Measurements from ENCODE around the gene BLVRA. TPM values are rescaled to one million over a fixed set of nuclear protein-coding genes. Genes with fewer than 3 reads are reported as not detected.

BLVRA gene
- total and polyA plus RNA-seq, 2 experiments from 2014 or later, result 21.0 to 34.2 TPM

DNA sequence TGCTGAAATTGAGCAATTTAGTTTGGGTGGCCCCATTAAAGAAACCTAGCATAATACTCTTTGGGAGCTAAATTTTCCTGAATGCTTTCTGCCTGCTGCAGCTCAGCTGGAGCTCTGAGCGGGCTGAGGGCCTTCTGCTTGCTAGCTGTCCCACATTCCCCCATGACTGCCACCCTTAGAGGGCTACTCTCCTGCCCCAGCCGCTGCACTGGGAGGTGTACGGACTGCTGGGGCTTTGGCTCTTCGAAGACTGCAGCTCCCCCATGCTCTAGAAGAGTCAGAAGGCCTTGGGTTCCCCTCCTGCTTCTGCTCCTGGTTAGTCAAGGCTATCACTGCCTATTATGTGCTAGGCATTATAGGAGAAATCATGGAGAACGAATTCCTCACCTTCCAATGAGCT is 31.5 kb downstream of the BLVRA start:
- H3K4me1 ChIP-seq (ENCODE audit: insufficient read depth), result no peaks in the 10 kb centered on the region
- TF ChIP-seq, protein P1, sequence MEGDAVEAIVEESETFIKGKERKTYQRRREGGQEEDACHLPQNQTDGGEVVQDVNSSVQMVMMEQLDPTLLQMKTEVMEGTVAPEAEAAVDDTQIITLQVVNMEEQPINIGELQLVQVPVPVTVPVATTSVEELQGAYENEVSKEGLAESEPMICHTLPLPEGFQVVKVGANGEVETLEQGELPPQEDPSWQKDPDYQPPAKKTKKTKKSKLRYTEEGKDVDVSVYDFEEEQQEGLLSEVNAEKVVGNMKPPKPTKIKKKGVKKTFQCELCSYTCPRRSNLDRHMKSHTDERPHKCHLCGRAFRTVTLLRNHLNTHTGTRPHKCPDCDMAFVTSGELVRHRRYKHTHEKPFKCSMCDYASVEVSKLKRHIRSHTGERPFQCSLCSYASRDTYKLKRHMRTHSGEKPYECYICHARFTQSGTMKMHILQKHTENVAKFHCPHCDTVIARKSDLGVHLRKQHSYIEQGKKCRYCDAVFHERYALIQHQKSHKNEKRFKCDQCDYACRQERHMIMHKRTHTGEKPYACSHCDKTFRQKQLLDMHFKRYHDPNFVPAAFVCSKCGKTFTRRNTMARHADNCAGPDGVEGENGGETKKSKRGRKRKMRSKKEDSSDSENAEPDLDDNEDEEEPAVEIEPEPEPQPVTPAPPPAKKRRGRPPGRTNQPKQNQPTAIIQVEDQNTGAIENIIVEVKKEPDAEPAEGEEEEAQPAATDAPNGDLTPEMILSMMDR (IDR thresholded peaks at IDR 0.05; ENCODE audit: poor library complexity), result no peak
- no peak overlapping the region for H2AFZ ChIP-seq
- H3K27ac ChIP-seq, result no peak overlapping the region
- no peak for DNase-seq (ENCODE audit: low spot score)
- no peaks in the 10 kb centered on the region for H3K9me2 ChIP-seq (replicated peaks; ENCODE audit: insufficient read depth)
- H3K4me3 ChIP-seq, result no peak overlapping the region
- H3K9me3 ChIP-seq (ENCODE audit: low read depth), result no peaks in the 10 kb centered on the region
- no peaks in the 10 kb centered on the region for H4K20me1 ChIP-seq (ENCODE audit: insufficient read depth, poor library complexity, severe bottlenecking)
- H3K4me2 ChIP-seq, result no peak overlapping the region
- 93% methylated on average over 5 of the region's 5 CpGs for WGBS (ENCODE audit: low lambda C conversion rate, missing lambda C conversion rate)
- no peaks in the 10 kb centered on the region for H3K36me3 ChIP-seq (replicated peaks; ENCODE audit: insufficient read depth, low read depth)
- H3K79me2 ChIP-seq, result no peaks in the 10 kb centered on the region
- H3K27me3 ChIP-seq, result no peaks in the 10 kb centered on the region

DNA sequence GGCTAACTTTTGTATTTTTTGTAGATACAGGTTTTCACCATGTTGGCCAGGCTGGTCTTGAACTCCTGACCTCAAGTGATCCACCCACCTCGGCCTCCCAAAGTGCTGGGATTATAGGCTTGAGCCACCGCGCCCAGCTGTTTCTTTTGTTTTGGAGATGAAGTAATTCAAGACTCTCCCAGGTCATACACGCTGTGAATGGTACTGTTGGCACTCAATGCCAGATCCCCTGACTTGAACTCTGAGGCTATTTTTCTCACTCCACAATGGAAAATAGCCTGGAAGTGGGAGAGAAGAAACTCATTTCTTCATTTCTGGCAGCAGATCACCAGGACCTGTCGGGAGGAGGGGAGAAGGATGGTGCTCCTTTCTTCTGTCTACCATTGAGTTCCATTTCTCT is 32.4 kb downstream of the BLVRA start:
- H3K4me2 ChIP-seq, result no peak overlapping the region
- TF ChIP-seq EZH2phosphoT487 (IDR thresholded peaks at IDR 0.05; ENCODE audit: low read depth, severe bottlenecking, unreplicated experiment), result no peak
- TF ChIP-seq, protein P1 (IDR thresholded peaks at IDR 0.05; ENCODE audit: poor library complexity), result no peak
- TF ChIP-seq EZH2 (IDR thresholded peaks at IDR 0.05; ENCODE audit: borderline replicate concordance), result no peak
- H3K36me3 ChIP-seq (replicated peaks; ENCODE audit: insufficient read depth, low read depth), result no peaks in the 10 kb centered on the region
- H3K4me3 ChIP-seq, result no peak overlapping the region
- no peaks in the 10 kb centered on the region for H3K27me3 ChIP-seq
- H3K79me2 ChIP-seq, result no peaks in the 10 kb centered on the region
- no peaks in the 10 kb centered on the region for H3K4me1 ChIP-seq (ENCODE audit: insufficient read depth)
- no peak for DNase-seq (ENCODE audit: low spot score)
- H3K27ac ChIP-seq, result no peak overlapping the region
- H3K9me3 ChIP-seq (ENCODE audit: low read depth), result no peaks in the 10 kb centered on the region
- no peaks in the 10 kb centered on the region for H3K9me2 ChIP-seq (replicated peaks; ENCODE audit: insufficient read depth)
- H2AFZ ChIP-seq, result no peak overlapping the region
- no peaks in the 10 kb centered on the region for H4K20me1 ChIP-seq (ENCODE audit: insufficient read depth, poor library complexity, severe bottlenecking)
- WGBS (ENCODE audit: low lambda C conversion rate, missing lambda C conversion rate), result 88% methylated on average over 5 of the region's 5 CpGs

DNA sequence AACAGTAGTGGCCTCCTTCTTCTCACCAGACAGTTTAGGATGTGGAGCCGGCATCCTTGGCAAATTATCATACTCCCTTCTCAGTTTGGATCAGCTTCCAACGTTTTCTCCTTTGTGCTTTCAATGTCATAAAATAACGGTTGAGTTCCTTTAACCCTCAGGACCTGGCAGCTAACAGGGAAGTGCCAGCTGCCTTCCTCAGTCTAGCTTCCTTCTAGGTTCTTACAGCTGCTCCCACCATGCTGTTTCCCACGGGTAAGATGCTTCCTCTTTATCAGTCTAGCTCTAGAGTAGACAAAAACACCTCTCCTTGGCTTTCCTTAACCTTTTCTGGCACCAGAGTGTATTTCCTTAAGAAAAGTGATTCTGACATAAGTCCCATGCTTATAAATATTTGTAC is 33.2 kb downstream of the BLVRA start:
- H3K9me2 ChIP-seq (replicated peaks; ENCODE audit: insufficient read depth), result no peaks in the 10 kb centered on the region
- TF ChIP-seq, protein P1 (IDR thresholded peaks at IDR 0.05; ENCODE audit: poor library complexity), result no peak
- TF ChIP-seq EZH2 (IDR thresholded peaks at IDR 0.05; ENCODE audit: borderline replicate concordance) (no peak), EZH2phosphoT487 (IDR thresholded peaks at IDR 0.05; ENCODE audit: low read depth, severe bottlenecking, unreplicated experiment) (no peak)
- no peak overlapping the region for H2AFZ ChIP-seq
- H3K4me1 ChIP-seq (ENCODE audit: insufficient read depth), result no peaks in the 10 kb centered on the region
- no peaks in the 10 kb centered on the region for H3K36me3 ChIP-seq (replicated peaks; ENCODE audit: insufficient read depth, low read depth)
- no peak overlapping the region for H3K27ac ChIP-seq
- H3K79me2 ChIP-seq, result no peaks in the 10 kb centered on the region
- WGBS (ENCODE audit: low lambda C conversion rate, missing lambda C conversion rate), result 73% methylated on average over 4 of the region's 4 CpGs
- H3K27me3 ChIP-seq, result no peaks in the 10 kb centered on the region
- DNase-seq (ENCODE audit: low spot score), result no peak
- no peak overlapping the region for H3K4me3 ChIP-seq
- no peaks in the 10 kb centered on the region for H4K20me1 ChIP-seq (ENCODE audit: insufficient read depth, poor library complexity, severe bottlenecking)
- H3K9me3 ChIP-seq (ENCODE audit: low read depth), result no peaks in the 10 kb centered on the region
- H3K4me2 ChIP-seq, result no peak overlapping the region

Measured in hepatocyte (in vitro differentiated cells).